CD1c-positive myeloid dendritic cell (primary cell): ENCODE results near the gene DNAL4.

Experiments
- DNase-seq: peaks from one replicate; pipeline ENCODE4 v3.0.0-alpha.2; 2016; ENCODE audit errors: extremely low spot score

DNAL4 gene

GRCh38 chr22:38740116-38740723 is 53.7 kb downstream of the DNAL4 start:
- DNase-seq: no peak

- no peak for DNase-seq
Observed at GRCh38 chr22:38739300-38740055, 54.5 kb downstream of the DNAL4 start.

DNA sequence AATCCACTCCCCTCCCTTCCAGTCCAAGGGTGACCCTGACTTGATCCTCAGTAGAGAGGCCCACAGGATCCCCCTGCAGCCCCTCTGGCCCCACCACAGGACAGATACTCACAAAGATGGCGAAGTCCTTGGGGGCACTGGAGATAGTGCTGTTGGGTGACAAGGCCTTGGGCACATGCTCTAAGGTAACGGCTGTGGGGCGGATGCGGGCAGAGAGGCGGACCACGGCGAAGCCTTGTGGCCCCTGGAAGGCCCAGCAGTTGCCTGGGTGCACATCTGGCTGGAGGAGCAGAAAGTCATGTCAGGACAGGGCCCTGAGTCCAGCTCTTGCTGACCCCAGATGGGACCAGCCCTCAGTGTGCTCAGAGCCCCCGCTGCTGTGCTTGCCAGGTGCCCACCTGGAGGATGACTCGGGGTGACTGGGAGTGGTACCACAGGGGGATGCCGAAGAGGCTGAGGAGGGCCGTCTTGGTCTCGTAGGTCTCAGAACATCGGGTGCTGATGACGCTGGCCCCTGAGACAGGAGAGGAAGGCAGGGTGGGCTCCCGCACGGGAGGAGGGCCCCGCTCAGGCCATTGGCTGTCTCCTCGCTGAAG is 55.4 kb downstream of the DNAL4 start:
- no peak for DNase-seq

- no peak for DNase-seq
Observed at GRCh38 chr22:38737302-38738060, 56.5 kb downstream of the DNAL4 start.

DNA sequence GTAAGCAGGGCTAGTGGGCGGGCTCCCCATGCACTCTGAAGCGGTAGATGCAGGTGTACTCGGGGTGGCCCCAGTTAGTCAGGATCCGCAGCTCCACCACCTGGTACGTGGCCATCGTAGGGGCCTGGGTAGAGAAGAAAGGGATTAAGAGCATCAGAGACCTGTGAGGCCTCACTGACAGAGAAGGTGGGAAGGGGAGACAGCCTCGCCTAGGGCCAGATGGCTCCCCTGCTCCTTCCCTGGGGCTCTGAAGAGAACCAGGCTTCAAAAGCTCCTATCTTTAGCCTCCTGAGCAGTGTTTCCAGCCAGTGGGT is 57.7 kb downstream of the DNAL4 start:
- DNase-seq: no peak

- no peak for DNase-seq
Observed at GRCh38 chr22:38735465-38736256, 58.3 kb downstream of the DNAL4 start.

GRCh38 chr22:38735126-38735464 is 58.8 kb downstream of the DNAL4 start:
- DNase-seq: no peak

DNA sequence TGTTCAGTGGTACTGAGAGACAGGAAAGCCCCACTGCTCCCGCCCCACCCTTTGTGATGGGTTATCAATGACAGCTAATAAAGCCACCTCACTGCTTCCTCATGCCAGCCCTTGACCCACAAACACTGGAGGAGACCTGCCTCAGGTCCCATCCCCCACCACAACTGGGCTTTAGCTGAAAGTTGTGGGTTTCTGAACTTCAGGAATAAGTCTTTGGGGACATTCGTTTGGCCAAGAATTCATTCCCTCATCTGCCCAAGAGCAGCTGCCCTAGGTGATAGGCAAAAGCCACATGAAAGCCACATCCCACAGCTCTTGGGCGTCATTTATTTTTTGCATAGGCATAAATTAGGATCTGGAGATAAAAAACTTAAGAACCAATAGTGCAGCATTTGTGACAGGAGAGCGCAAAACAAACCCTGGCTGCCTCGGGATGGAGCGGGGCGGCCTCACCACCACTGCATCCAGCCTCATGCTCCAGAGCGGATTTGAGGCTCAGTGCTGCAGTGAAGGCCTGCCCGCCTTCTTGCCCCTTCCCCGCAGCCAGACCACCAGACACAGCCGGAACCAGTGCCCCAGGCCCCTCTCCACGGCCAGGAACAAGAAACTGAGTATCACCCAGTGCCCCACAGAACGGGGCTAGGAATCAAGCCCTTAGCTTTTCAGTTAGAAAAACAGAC is 59.4 kb downstream of the DNAL4 start:
- DNase-seq: no peak

DNA sequence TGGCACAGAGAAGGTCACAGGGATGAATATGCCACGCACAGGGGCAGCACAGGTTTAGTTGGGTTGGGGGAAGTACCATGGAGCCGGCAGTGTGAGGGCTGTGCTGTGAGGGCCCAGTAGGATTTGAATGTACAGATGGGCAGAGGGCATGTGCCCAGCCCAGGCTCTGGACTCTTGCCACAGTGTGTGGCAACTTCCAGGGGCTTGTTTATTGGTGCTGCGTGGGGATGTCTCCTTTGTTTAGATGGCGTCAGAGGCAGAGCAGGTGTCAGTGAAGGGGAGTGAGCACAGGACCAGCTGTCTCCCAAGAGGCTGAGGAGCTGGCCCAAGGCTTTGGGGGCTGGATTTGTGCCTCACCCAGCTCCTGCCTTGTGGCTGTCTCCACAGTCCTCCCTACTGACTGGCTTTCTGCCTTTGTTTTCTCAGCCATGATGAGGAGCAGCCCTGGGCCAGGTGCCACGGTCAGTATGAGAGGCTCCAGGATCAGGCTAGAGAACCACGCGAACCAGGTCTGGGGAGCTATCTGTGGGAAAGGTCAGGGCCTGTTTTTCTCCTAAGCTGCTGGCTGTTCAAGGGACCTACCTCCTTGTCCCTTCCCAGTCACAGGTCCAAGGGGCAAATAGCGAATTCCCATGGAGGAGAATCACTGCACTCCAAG is 60.1 kb downstream of the DNAL4 start:
- no peak for DNase-seq

DNA sequence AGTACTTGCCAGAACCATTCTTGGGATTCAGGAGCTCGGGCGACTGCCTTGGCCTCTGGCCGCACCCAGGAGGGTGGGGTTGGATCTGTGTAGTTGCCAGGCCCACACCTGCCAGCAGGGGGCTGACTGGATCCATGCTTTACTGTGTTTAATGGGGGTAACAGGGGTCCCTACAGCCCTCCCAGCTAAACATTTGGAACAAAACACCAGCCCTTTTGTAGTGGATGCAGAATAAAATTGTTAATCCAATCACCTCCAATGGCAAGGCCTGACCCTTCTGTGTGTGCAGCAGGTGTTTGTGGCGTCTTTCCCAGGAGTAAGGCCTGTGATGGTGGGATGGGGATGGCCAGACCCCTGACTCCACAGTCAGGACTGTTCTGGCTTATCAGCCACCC is 60.6 kb downstream of the DNAL4 start:
- DNase-seq: peak; percentile 24

- no peak for DNase-seq
Observed at GRCh38 chr22:38732251-38732815, 61.6 kb downstream of the DNAL4 start.

- no peak for DNase-seq
Observed at GRCh38 chr22:38731703-38732161, 62.2 kb downstream of the DNAL4 start.

GRCh38 chr22:38730411-38730871 is 63.5 kb downstream of the DNAL4 start:
- DNase-seq: no peak

DNA sequence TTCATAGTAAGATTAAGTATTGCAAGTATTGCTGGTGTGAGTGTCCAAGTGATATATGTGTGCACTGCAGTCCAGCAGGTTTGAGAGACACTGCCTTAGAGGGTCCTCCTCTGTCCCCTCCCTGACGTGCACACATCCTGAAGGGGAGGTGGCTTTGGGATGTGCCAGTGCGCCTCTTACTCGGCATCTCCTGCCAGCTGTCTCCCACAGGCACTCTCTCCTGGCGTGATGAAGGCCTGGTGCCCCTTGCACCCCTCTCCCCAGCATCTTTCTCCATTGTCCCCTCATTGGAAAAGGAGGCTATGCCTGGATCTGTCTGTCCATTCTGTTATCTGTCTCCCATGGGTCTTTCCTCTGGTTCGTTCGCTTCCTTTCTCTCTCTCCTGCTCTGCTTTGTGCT is 64.0 kb downstream of the DNAL4 start:
- no peak for DNase-seq

GRCh38 chr22:38728871-38729796 is 64.8 kb downstream of the DNAL4 start:
- DNase-seq: no peak
